ENCODE data around the gene TRIM41. TPM values are rescaled to one million over a fixed set of nuclear protein-coding genes. Genes with fewer than 3 reads are reported as not detected.

The TRIM41 gene
- total and polyA plus RNA-seq, 2 of the 13 experiments (the other 11 are each of a cell fraction or from before 2014, with no cell fraction given) = 10.2 to 16.7 TPM

GRCh38 chr5:181184845-181185216 is 38.2 kb upstream of the TRIM41 start (continued):
- TF ChIP-seq ZNF512 (CRISPR knock-in tag; IDR thresholded peaks at IDR 0.05) (no peak), FOXC1 (CRISPR knock-in tag; IDR thresholded peaks at IDR 0.05; ENCODE audit: borderline replicate concordance) (no peak), NONO (IDR thresholded peaks at IDR 0.05) (no peak), NONO (CRISPR knock-in tag; conservative IDR thresholded peaks at IDR 0.05) (no peak), ZSCAN12 (CRISPR knock-in tag; IDR thresholded peaks at IDR 0.05) (no peak), NR2C2 (CRISPR knock-in tag; IDR thresholded peaks at IDR 0.05; ENCODE audit: borderline replicate concordance) (no peak)
- TF ChIP-seq, protein P1, sequence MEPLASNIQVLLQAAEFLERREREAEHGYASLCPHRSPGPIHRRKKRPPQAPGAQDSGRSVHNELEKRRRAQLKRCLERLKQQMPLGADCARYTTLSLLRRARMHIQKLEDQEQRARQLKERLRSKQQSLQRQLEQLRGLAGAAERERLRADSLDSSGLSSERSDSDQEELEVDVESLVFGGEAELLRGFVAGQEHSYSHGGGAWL (CRISPR knock-in tag; IDR thresholded peaks at IDR 0.05) = no peak
- TF ChIP-seq, protein P2, sequence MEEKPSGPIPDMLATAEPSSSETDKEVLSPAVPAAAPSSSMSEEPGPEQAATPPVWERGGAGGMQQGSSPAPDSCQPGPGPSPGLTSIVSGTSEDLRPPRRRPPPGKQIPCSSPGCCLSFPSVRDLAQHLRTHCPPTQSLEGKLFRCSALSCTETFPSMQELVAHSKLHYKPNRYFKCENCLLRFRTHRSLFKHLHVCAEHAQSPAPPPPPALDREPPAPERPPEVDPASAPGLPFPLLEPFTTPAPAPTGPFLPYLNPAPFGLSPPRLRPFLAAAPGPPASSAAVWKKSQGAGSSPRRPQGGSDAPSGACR (CRISPR knock-in tag; IDR thresholded peaks at IDR 0.05) = no peak

GRCh38 chr5:181185560-181185959 is 37.5 kb upstream of the TRIM41 start:
- in situ Hi-C loops (cut with HindIII; ENCODE audit: extremely low pct_ligation_motif_present, low pct_unique_long_range_greater_than_20kb) = loop anchor here (5.0 kb wide), 1 partner anchor 37 kb away; the partner anchor contains the start of gene TRIM41
- H3K27me3 ChIP-seq (ENCODE audit: control insufficient read depth in 1 of 2, insufficient read depth in 2 of 2, low read length in 2 of 2) = no peaks in the 10 kb centered on the region; a peak in 1 of 5 replicates
- no peak for ATAC-seq
- no peak overlapping the region for H2AFZ ChIP-seq (ENCODE audit: low read length)
- WGBS (ENCODE audit: low lambda C conversion rate) = 90% methylated on average over 13 of the region's 13 CpGs
- no peak overlapping the region for H3K4me3 ChIP-seq (replicated peaks in 1 of 3; ENCODE audit: insufficient read depth in 1 of 3, low read depth in 2 of 3, low read length in 3 of 3)
- no peak for DNase-seq (ENCODE audit: low spot score)
- H3K4me2 ChIP-seq (ENCODE audit: low read depth, low read length) = no peak overlapping the region
- no peaks in the 10 kb centered on the region for H3K9me3 ChIP-seq (ENCODE audit: low read length)
- intact Hi-C loops (cut with micrococcal nuclease; ENCODE audit: unreplicated experiment) = no loop called here
- peaks cover 41% of the 10 kb centered on the region for H3K4me1 ChIP-seq (ENCODE audit: insufficient read depth, low read length)
- TF ChIP-seq ZNF775 (CRISPR knock-in tag; IDR thresholded peaks at IDR 0.05; ENCODE audit: borderline replicate concordance) (no peak), ZBTB10 (CRISPR knock-in tag; IDR thresholded peaks at IDR 0.05; ENCODE audit: borderline replicate concordance) (no peak), RXRA (CRISPR knock-in tag; IDR thresholded peaks at IDR 0.05) (no peak), ZNF263 (CRISPR knock-in tag; IDR thresholded peaks at IDR 0.05) (no peak), ZBTB38 (CRISPR knock-in tag; IDR thresholded peaks at IDR 0.05) (peak; percentile 79; the same call in 1 of the 2 replicates), ZNF839 (CRISPR knock-in tag; IDR thresholded peaks at IDR 0.05; ENCODE audit: borderline replicate concordance) (no peak)
- FAIRE-seq = no peak
- no peaks in the 10 kb centered on the region for H4K20me1 ChIP-seq (ENCODE audit: insufficient read depth, low read length)
- no peaks in the 10 kb centered on the region for H3K79me2 ChIP-seq (ENCODE audit: insufficient read depth, low read length)
- no TSS peak for BruUV-seq (replicated peaks)
- no peaks in the 10 kb centered on the region for H3K36me3 ChIP-seq (replicated peaks in 1 of 2; ENCODE audit: control insufficient read depth in 1 of 2, insufficient read depth in 2 of 2, low read length in 2 of 2)
- ChIA-PET CTCF (ENCODE audit: low intra/inter-chr PET ratio, low total read pairs) (no interaction called here), POLR2A (interaction anchor here (1.4 kb wide), 1 partner anchor 59 kb away, joined by 14 read pairs; the partner anchor contains the start of gene RACK1)
- H3K27ac ChIP-seq (ENCODE audit: extremely low read length, insufficient read depth, low read length) = no peak overlapping the region
- H3K9ac ChIP-seq (ENCODE audit: insufficient read depth, low read depth, low read length) = no peak overlapping the region
